Right lobe of liver (tissue), 6 donors: ENCODE results near the gene INS. TPM values are rescaled to one million over a fixed set of nuclear protein-coding genes. Genes with fewer than 3 reads are reported as not detected.

Source experiments
- ATAC-seq, 4 donors: fragments of 200-7000 bp; cut with Tn5 transposase; one replicate each; pipeline ENCODE4 v1.9.1; 2020; ENCODE audit warnings: mild to moderate bottlenecking in 4 of 4, moderate library complexity in 4 of 4
- DNase-seq, 3 donors: peaks; one replicate each; pipeline ENCODE4 v3.0.0-alpha.2; 2020
- H3K27ac ChIP-seq, 3 donors: fragments of 200-600 bp; one replicate each; pipeline ENCODE4 v1.8.0; 2022
- H3K27me3 ChIP-seq, 2 donors: fragments of 200-600 bp; one replicate each; pipeline ENCODE4 v1.8.0; 2022
- H3K36me3 ChIP-seq, 4 donors: fragments of 200-600 bp; sonication (generic) in 1 of 4; one replicate each; pipeline versions ENCODE4 v1.5.1 to v1.8.0; 2017 to 2022; ENCODE audit warnings: control low read depth in 1 of 4
- H3K4me1 ChIP-seq, 4 donors: fragments of 200-600 bp; sonication (generic) in 1 of 4; one replicate each; pipeline versions ENCODE4 v1.5.1 to v1.8.0; 2017 to 2022; ENCODE audit warnings: control low read depth in 1 of 4
- H3K4me3 ChIP-seq, 3 donors: fragments of 200-600 bp; one replicate each; pipeline ENCODE4 v1.8.0; 2022
- H3K9me3 ChIP-seq, 4 donors: fragments of 200-600 bp; sonication (generic) in 1 of 4; one replicate each; pipeline versions ENCODE4 v1.5.1 to v1.8.0; 2017 to 2022; ENCODE audit warnings: control low read depth in 1 of 4
- CTCF ChIP-seq, 4 donors: fragments of 200-600 bp in 3 of 4; fragments of 450-650 bp in 1 of 4; IDR thresholded peaks; one replicate each; pipeline versions ENCODE4 v1.5.1 to v1.8.0; 2016 to 2022; ENCODE audit warnings: antibody characterized with exemption in 4 of 4, mild to moderate bottlenecking in 2 of 4
- POLR2A ChIP-seq: fragments of 450-650 bp; IDR thresholded peaks from one replicate; pipeline ENCODE4 v1.6.1; 2017; ENCODE audit warnings: antibody characterized with exemption, mild to moderate bottlenecking
- WGBS: methylation state at CpG from one replicate; pipeline ENCODE4 v1.1.6; 2018; ENCODE audit warnings: low coverage, low lambda C conversion rate; ENCODE audit not compliant: insufficient coverage; ENCODE audit errors: missing lambda C conversion rate; 5-methylcytosine and 5-hydroxymethylcytosine counted together
- intact Hi-C, 2 donors: fragments of 100-400 bp; cut with DNase I; formaldehyde crosslinking; loops; one replicate each; pipeline versions ENCODE4 v1.11.2 to v1.14.1; 2022
- long read RNA-seq: library from polyadenylated mRNA; unstranded; transcript quantifications from one replicate; pipeline ENCODE4 v2.0.0, GENCODE V29; 2019
- total RNA-seq, 6 experiments: library from RNA; depleted of rRNA in 2 of 6; stranded (reverse); fragments of >200 nt in 2 of 6; fragmentation: NEBNext Ultra II Directional in 3 of 6; extraction: Animal tissue kit (Norgen Biotek cat#: 25700) in 3 of 6; gene quantifications; one replicate each; pipeline versions ENCODE4 v1.1.0 to v1.2.4, GENCODE V29; 2016 to 2023
- donor health status: DM: no; HTN: yes; CAD: no.
- donor health status: DM: no; HTN: no; CAD: no.
- donor health status: DM: no; HTN: no; CAD: no.
- donor health status: DM: no; HTN: yes; CAD: no.
- donor health status: DM: no; HTN: yes; CAD: no.

The INS gene
- total RNA-seq = not detected
- long read RNA-seq = 0 reads

- intact Hi-C loops = no loop called here
- DNase-seq = no peak
Measured at GRCh38 chr11:2160736-2161259, at the start of gene INS. Gene INS, minus strand, starts transcription at chr11:2161209. Its CDS starts 238 bp downstream, at chr11:2160971.

GRCh38 chr11:2210366-2211112 is 49.5 kb upstream of the INS start:
- ATAC-seq = no peak
- TF ChIP-seq POLR2A (no peak), CTCF (IDR thresholded peaks at IDR 0.05) (no peak)
- no peak overlapping the region for H3K4me3 ChIP-seq
- no peaks in the 10 kb centered on the region for H3K9me3 ChIP-seq
- intact Hi-C loops = no loop called here
- DNase-seq = peak in 2 of 3 donors; percentile 7 to 42
- no CpG with 5 or more reads among the region's 16 CpGs for WGBS
- no peak overlapping the region for H3K27ac ChIP-seq
- H3K27me3 ChIP-seq = no peaks in the 10 kb centered on the region
- no peaks in the 10 kb centered on the region for H3K4me1 ChIP-seq
- H3K36me3 ChIP-seq = no peaks in the 10 kb centered on the region

More at GRCh38 chr11:2160736-2161259, at the start of gene INS:
- Histone ChIP-seq H3K27ac (no peak within 1 kb of the TSS), H3K4me3 (no peak within 1 kb of the TSS), H3K4me1 (peaks cover 0 to 14% (median 5%) of the 10 kb centered on the region in 4 donors), H3K27me3 (no peaks in the 10 kb centered on the region), H3K9me3 (no peaks in the 10 kb centered on the region), H3K36me3 (no peaks in the 10 kb centered on the region)
- ATAC-seq = no peak
- WGBS = no CpG with 5 or more reads among the region's 13 CpGs
- no peak for TF ChIP-seq POLR2A
- no peak for TF ChIP-seq CTCF (IDR thresholded peaks at IDR 0.05)

GRCh38 chr11:2209900-2210321 is 48.9 kb upstream of the INS start:
- H3K4me3 ChIP-seq = no peak overlapping the region
- TF ChIP-seq CTCF (IDR thresholded peaks at IDR 0.05) = no peak
- no peak for TF ChIP-seq POLR2A
- intact Hi-C loops = loop anchor here in 1 of 2 donors (10.0 kb wide), 1 partner anchor 315 kb away; no protein-coding TSS in a partner anchor
- H3K9me3 ChIP-seq = no peaks in the 10 kb centered on the region
- no CpG with 5 or more reads among the region's 12 CpGs for WGBS
- no peaks in the 10 kb centered on the region for H3K27me3 ChIP-seq
- no peaks in the 10 kb centered on the region for H3K4me1 ChIP-seq
- no peaks in the 10 kb centered on the region for H3K36me3 ChIP-seq
- DNase-seq (peak in 2 of 3 donors; percentile 8 to 36), ATAC-seq (no peak)
- H3K27ac ChIP-seq = no peak overlapping the region

GRCh38 chr11:2209370-2209801 is 48.4 kb upstream of the INS start:
- peak in 2 of 3 donors; percentile 18 to 42 for DNase-seq
- Histone ChIP-seq H3K36me3 (no peaks in the 10 kb centered on the region), H3K9me3 (no peaks in the 10 kb centered on the region), H3K4me1 (no peaks in the 10 kb centered on the region), H3K27ac (no peak overlapping the region), H3K4me3 (no peak overlapping the region), H3K27me3 (no peaks in the 10 kb centered on the region)
- WGBS = 68% methylated on average over 5 of the region's 11 CpGs
- ATAC-seq = no peak
- TF ChIP-seq CTCF (IDR thresholded peaks at IDR 0.05) (no peak), POLR2A (no peak)
- intact Hi-C loops = loop anchor here in 1 of 2 donors (10.0 kb wide), 1 partner anchor 315 kb away; no protein-coding TSS in a partner anchor
